Ecto neural progenitor cell (in vitro differentiated cells): ENCODE results near the gene ADGRV1.

ENCODE experiments used
- DNase-seq: peaks from one replicate; pipeline ENCODE4 v3.0.0-alpha.2; 2018; ENCODE audit warnings: low spot score

ADGRV1 gene

GRCh38 chr5:90868799-90869198, 310.2 kb downstream of the ADGRV1 start:
- no peak for DNase-seq

- no peak for DNase-seq
These were observed 312.9 kb downstream of the ADGRV1 start for GRCh38 chr5:90871391-90871991.

GRCh38 chr5:90873033-90873517, 314.5 kb downstream of the ADGRV1 start:
- no peak for DNase-seq

- DNase-seq: no peak
These were observed 315.5 kb downstream of the ADGRV1 start for GRCh38 chr5:90874066-90874465.

GRCh38 chr5:90875456-90875855, 316.9 kb downstream of the ADGRV1 start:
- no peak for DNase-seq

- DNase-seq: no peak
These were observed 317.8 kb downstream of the ADGRV1 start for GRCh38 chr5:90876366-90876765.

- no peak for DNase-seq
These were observed 318.5 kb downstream of the ADGRV1 start for GRCh38 chr5:90877049-90877448.

GRCh38 chr5:90878081-90878480, 319.5 kb downstream of the ADGRV1 start:
- DNase-seq: no peak

- DNase-seq: no peak
These were observed 320.1 kb downstream of the ADGRV1 start for GRCh38 chr5:90878549-90879196.

GRCh38 chr5:90881626-90882150, 323.1 kb downstream of the ADGRV1 start:
- no peak for DNase-seq

- DNase-seq: no peak
These were observed 323.9 kb downstream of the ADGRV1 start for GRCh38 chr5:90882448-90882847.

- no peak for DNase-seq
These were observed 326.7 kb downstream of the ADGRV1 start for GRCh38 chr5:90885180-90885868.

- DNase-seq: no peak
These were observed 327.8 kb downstream of the ADGRV1 start for GRCh38 chr5:90886381-90886780.

GRCh38 chr5:90888511-90889324, 330.1 kb downstream of the ADGRV1 start:
- DNase-seq: no peak

- DNase-seq: no peak
These were observed 330.7 kb downstream of the ADGRV1 start for GRCh38 chr5:90889325-90889600.

GRCh38 chr5:90890180-90890579, 331.6 kb downstream of the ADGRV1 start:
- DNase-seq: no peak

- no peak for DNase-seq
These were observed 336.3 kb downstream of the ADGRV1 start for GRCh38 chr5:90894866-90895420.

GRCh38 chr5:90897618-90898017, 339.0 kb downstream of the ADGRV1 start:
- DNase-seq: no peak

GRCh38 chr5:90898326-90899013, 339.9 kb downstream of the ADGRV1 start:
- no peak for DNase-seq

GRCh38 chr5:90899014-90899604, 340.5 kb downstream of the ADGRV1 start:
- no peak for DNase-seq

GRCh38 chr5:90901261-90901660, 342.7 kb downstream of the ADGRV1 start:
- no peak for DNase-seq
